HG02571 (cell line): Measurements from ENCODE around the gene NALF2.

ENCODE experiments used
- ATAC-seq: cut with Tn5 transposase; IDR thresholded peaks from one replicate; pipeline ENCODE4 v1.9.1; 2021; ENCODE audit warnings: mild to moderate bottlenecking, moderate library complexity; ENCODE audit not compliant: unreplicated experiment

The NALF2 gene

DNA sequence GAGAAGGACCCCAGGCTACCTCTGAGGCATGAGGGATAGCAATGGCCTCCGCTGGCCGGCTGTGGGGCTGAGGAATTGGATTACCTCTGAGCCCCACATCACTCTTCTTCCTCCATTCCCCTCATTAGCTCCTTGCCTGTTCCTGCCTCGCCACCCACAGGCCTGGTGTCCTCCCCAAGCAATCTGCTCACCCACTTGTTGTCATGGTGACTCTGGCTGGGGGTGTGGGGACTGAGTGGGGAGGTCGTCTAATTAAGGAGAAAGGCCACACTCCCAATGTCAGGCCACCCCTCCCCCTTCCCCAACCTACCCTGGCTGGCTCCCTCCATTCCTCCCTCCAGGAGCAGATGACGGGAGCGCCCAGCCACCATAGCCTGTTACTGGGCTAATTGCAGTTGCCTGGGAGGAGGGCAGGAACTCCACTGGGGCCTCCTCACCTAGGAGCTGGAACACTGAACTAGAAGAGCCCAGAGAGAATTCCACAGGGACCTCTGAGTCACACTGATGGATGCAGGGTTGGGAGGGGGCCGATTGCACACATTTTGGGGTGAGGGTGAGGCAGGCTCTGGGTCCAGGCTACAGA lies 20.7 kb downstream of the NALF2 start:
- no peak for ATAC-seq

DNA sequence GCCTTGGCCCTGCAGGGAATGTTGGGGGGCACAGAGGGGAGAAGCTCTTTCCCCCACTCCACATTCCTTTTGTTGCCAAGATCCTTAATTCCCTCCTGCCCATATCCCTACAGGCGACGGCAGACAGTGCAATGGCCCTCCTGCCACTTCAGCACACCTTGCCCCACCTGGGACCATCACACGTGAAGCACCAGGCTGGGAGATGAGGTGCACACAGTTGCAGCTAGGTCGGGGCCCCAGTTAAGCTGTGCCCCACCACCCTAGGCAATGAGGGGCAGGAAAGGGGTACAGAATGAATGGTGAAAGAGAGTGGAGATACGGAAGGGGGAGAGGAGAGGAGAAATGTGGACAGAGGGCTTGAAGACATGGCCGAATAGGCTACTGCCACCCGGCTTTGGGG lies 26.2 kb downstream of the NALF2 start:
- no peak for ATAC-seq

DNA sequence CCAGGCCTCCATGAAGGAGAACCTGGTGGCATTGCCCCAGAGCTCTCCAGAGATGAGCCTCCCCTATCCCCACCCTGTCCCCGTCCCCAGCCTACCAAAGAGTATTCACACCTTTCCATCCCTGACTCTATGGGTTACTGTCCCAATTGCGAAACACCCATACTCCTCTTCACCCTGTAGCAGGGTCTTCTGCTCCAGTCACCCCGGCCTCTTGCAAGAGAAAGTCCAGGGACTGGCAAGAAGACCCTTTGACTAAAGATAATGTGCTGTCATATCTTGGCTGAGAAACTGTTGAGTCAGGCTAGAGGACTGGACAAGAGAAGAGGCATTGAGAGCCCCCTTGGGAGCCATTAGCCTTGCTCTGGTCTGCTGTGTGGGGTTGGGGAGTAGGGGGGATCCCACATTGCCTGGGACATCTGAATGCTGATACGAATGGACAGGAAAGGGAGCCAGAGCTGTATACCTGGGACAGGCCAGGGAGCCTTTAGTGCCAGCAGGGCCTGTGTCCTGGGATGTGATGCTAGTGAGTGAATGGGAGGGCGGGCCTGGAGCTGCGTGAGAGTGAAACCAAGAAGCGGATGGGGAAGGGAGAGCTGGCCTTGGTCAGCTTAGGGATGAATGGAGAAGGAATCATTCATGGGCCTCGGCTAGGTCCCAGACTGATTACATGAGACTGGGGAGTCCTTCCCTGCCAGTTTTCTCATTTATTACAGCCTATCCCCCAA lies 27.1 kb downstream of the NALF2 start:
- ATAC-seq, result no peak

DNA sequence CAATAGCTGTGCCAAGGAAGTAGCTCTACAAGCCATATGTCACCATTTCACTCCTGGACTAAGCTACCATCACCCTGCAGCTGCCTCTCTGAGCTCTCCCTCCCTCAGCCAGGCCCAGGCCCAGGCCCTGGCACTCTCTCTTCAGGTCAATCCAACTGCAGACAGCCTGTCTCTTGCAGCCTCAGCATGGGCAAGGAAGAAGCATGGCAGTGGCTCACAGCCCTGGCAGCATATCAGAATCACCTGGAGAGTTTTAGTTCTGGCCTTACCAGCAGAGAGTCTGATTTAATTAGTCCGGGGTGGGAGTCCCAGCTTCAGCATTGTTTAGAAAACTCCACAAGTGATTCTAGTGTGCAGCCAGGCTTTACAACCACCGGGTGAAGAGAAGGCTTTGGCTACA lies 31.5 kb downstream of the NALF2 start:
- ATAC-seq, result no peak

DNA sequence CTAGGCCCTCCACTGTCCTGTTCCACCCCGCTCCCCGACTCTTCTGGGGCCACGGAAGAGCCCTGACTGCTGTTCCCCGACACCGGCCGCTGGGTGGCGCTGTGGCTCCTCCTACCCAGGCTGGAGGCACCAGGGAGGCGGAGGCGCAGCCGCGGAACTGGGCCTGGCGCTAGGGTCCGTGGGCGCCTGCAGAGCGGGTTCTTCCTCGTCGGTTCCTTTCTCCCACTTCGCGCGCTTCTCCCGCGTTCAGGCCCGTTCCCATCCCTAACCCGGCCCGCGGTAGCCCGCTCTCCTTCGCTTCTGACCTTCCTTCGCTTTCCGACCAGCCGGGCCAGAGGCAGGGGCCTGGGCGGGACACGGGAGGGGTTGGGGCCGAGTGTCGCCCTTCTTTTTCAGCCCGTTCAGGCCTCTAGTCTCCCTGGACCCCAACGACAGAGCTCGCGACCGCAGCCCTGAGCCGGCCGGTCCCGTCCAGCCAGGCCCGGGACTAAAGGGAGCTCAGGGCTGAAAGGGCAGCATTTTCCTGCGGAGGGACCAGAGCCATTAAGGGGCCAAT lies 34.3 kb downstream of the NALF2 start:
- peak; percentile 79 for ATAC-seq

DNA sequence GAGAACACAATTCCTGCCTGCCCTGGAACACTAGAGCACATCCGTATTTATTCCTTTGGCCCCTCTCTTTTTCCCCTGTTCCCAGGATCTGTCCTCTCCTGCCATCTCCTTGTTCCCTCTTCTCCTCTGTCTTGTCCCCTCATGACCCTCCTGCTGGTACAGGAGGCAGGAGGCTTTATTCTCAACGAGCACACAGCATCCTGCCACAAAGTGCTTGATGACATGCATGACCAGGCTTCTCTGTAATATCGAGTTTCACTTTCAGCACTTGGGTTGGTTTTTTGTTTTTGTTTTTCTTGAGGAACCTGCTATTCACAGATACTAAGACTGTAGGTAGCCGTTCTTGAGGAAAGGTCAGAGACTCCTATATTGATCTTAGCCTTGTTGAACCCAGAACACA lies 35.3 kb downstream of the NALF2 start:
- no peak for ATAC-seq

DNA sequence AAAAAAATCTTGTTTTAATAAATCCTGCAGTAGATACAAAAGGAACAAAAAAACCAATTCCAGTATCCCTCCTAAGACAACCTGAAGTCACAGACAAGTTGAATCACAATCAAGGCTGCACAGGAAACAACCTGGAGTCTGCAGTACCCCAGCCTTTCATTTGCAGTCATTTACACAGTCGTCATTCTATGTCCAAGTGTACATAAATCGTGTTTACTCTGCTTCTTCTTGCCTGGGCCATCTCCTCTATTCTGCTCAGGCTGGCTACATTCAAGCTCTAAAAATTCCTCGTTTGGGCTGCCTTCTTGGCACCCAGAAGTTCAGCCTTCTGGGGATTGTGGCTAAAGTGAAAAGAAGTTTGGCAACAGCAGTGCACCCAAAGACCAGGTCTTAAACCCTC lies 37.8 kb downstream of the NALF2 start:
- no peak for ATAC-seq

DNA sequence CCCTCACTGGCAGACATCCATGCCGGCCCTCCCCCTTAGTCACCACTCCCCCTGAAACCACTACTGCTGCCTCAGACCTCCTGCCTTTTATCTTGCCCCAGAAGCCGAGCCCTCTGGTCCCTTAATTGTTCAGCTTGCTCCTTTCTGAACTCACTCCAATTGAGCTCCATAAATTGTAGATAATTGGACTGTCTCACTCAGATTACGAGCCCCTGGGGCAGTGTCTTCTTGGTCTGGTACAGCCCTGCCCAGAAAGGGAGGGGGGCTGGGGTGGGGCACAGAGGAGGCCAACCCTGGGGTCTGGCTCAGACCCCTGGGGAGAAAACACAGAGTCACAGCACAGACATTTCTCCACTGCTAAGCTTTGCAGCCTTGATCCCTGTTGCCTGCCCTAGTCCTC lies 39.4 kb downstream of the NALF2 start:
- ATAC-seq, result no peak

DNA sequence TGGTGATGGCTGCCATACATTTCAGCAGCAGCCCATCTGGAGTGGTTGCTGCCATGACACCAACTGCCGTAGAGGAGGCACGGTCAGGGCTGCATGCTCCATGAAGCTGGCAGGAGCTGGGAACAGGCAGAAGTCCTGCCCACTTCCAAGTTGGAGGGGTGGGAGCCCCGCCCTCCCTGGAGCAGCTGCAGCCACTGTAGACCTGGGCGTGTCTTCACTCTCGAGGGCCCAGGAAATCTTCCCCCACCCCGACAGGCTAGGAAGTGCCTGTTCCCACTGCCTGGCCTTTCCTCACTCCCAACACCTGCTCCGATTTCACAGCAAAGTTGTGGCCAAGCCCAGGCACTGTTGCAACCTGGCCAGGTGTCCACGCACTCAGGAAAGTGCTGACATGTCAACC lies 42.3 kb downstream of the NALF2 start:
- no peak for ATAC-seq

DNA sequence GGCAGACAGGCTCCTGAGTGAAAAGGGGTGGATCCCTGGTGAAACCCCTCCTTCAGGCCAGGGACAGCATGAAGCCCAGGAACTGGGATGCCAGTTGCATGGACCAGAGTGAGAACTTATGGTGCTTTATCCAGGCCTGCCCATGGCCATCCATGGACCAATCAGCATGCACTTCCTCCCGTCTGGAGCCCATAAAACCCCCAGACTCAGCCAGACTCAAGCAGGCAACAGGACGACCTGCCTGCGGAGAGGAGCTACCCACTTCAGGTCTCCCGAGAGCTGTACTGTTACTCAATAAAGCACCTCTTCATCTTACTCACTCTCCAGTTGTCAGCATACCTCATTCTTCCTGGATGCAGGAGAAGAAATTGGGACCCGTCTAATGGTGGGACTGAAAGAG lies 42.9 kb downstream of the NALF2 start:
- ATAC-seq, result no peak

DNA sequence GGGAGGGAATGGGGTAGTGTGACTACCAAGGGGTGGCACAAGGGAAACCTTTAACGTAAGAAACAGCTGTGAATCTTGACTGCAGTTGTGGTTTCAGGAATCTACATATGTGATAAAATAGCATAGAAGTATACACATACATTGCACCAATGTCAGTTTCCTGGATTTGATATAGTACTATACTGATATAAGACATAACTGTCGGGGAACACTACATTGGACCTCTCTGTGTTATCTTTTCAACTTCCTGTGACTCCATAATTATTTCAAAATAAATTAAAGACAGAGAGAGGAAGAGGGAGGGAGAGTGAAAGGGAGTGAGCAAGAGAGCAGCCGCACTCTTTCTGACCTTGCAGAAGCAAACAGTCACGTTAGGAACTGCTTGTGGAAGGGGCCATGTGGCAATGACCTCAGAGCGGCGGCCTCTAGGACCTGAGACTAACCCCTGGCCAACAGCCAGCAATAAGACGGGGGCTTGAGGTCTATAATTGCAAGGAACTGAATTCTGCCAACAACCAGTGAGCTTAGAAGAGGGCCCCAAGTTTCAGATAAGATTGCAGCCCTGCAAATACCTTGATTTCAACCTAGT lies 47.4 kb downstream of the NALF2 start:
- no peak for ATAC-seq

DNA sequence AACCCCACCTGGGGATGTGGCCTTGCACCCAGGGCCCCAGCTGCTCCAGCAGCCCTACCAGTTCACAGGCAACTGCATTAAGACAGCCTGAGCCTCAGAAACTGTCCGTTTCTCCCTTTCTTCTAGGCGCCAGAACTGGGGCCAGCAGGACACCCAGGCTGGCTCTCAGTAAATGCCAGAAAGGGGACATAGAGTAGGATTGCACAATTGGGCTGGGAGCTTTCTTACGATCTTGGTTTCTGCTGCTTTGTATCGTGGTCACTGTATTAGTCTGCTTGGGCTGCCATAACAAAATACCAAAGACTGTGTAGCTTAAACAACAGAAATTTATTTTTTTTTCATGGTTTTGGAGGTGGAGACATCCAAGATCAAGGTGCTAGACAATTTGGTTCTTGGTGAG lies 48.4 kb downstream of the NALF2 start:
- no peak for ATAC-seq
